ENCODE measurements around the gene DTL. TPM values are rescaled to one million over a fixed set of nuclear protein-coding genes. Genes with fewer than 3 reads are reported as not detected.

DTL gene
- total RNA-seq, 2 donors from 2014 or later, result 70.6 to 72.2 TPM

DNA sequence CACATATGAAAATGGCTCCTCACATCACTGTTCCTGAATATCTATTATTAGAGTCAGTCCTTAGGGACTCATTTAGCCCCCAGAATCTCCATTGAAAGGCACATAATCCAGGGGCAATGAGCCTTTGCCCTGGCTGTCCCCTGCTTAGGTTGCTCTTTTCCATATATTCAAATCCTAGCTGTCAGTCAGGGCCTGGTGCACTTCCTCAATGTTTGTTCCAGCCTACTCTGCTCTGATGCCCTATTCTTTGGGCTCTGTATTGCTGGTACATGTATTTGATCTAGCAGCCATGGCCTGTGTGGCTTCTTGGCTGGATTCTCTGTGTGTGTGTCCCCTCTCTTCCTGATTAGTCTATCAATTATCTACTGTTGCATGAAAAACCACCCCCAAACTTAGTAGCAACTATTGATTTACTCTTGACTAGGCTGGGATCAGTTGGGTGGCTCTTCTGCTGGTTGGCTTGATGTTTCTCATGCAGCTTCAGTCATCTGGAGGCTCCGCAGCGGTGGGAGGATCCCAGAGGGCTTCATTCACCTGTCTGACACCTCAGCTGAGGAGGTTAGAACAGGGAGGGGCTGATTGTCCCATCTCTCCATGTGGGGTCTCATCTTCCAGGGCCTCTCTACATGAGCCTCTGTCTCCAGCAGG, 107.5 kb downstream of the DTL start:
- Mint-ChIP-seq H3K9me3 (no peaks in the 10 kb centered on the region), H3K4me1 (no peaks in the 10 kb centered on the region), H3K4me3 (no peak overlapping the region), H3K36me3 (ENCODE audit: low read depth) (no peaks in the 10 kb centered on the region), H3K27me3 (no peaks in the 10 kb centered on the region), H3K27ac (no peak overlapping the region)
- no peak for ATAC-seq (replicated peaks)

- Mint-ChIP-seq H3K27me3 (no peaks in the 10 kb centered on the region), H3K27ac (no peak overlapping the region), H3K4me1 (no peaks in the 10 kb centered on the region), H3K36me3 (ENCODE audit: low read depth) (no peaks in the 10 kb centered on the region), H3K9me3 (no peaks in the 10 kb centered on the region), H3K4me3 (no peak overlapping the region)
- ATAC-seq (replicated peaks), result no peak
Measured at GRCh38 chr1:212147581-212148033, 112.1 kb downstream of the DTL start.

GRCh38 chr1:212149566-212149965, 114.0 kb downstream of the DTL start:
- no peaks in the 10 kb centered on the region for H3K27me3 Mint-ChIP-seq
- H3K27ac Mint-ChIP-seq, result no peak overlapping the region
- H3K4me1 Mint-ChIP-seq, result no peaks in the 10 kb centered on the region
- H3K9me3 Mint-ChIP-seq, result no peaks in the 10 kb centered on the region
- H3K4me3 Mint-ChIP-seq, result no peak overlapping the region
- ATAC-seq (replicated peaks), result no peak
- H3K36me3 Mint-ChIP-seq (ENCODE audit: low read depth), result no peaks in the 10 kb centered on the region

DNA sequence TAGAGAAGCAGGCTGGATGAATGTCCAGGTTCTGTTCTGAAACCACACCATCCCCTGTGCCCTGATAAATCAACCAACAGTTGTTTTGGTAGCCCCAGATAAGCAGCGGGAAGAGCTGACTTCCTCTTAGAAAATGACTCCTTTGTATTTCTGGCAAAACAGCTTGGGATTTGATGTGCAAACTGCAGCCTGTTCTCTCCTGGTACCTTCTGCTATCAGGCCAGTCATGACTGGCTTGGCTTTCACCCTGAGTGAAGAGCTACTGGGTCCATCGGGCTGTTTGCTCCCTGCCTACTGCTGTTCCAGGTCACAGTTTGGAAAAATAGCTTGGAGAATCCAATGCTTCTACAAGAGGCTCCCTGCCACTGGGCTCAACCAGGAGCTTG, 116.8 kb downstream of the DTL start:
- no peaks in the 10 kb centered on the region for H3K9me3 Mint-ChIP-seq
- H3K4me3 Mint-ChIP-seq, result no peak overlapping the region
- no peaks in the 10 kb centered on the region for H3K4me1 Mint-ChIP-seq

GRCh38 chr1:212152869-212153268, 117.3 kb downstream of the DTL start:
- no peak for ATAC-seq (replicated peaks)
- H3K9me3 Mint-ChIP-seq, result no peaks in the 10 kb centered on the region
- no peaks in the 10 kb centered on the region for H3K4me1 Mint-ChIP-seq
- peak overlapping the region; percentile 11 for H3K27ac Mint-ChIP-seq
- no peaks in the 10 kb centered on the region for H3K27me3 Mint-ChIP-seq
- H3K36me3 Mint-ChIP-seq (ENCODE audit: low read depth), result no peaks in the 10 kb centered on the region
- no peak overlapping the region for H3K4me3 Mint-ChIP-seq

More for the DNA sequence above, 116.8 kb downstream of the DTL start:
- ATAC-seq (replicated peaks), result no peak
- no peaks in the 10 kb centered on the region for H3K27me3 Mint-ChIP-seq
- H3K36me3 Mint-ChIP-seq (ENCODE audit: low read depth), result no peaks in the 10 kb centered on the region
- H3K27ac Mint-ChIP-seq, result peak overlapping the region; percentile 11

DNA sequence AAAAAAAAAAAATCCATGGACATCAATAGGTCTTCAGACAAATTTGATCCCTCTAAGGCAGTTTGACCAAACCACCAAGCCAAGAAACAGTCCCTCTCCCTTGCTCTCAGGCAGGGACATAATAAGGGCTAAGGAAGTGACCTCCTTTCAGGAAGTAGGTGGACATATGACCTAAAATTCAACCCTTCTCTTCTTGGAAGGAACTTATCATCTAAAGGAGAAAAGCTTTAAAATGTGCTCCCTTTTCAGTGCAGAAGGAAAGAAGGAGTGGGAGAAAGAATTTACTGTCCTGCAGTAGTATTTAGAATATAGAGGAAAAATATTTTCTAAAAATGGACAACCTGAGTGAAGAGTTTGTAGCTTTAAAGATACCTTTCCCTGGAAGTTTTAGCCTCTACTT, 118.1 kb downstream of the DTL start:
- H3K4me1 Mint-ChIP-seq, result no peaks in the 10 kb centered on the region
- no peak for ATAC-seq (replicated peaks)
- no peaks in the 10 kb centered on the region for H3K9me3 Mint-ChIP-seq

More for the DNA sequence above, 118.1 kb downstream of the DTL start:
- no peaks in the 10 kb centered on the region for H3K27me3 Mint-ChIP-seq
- H3K27ac Mint-ChIP-seq, result no peak overlapping the region
- H3K36me3 Mint-ChIP-seq (ENCODE audit: low read depth), result no peaks in the 10 kb centered on the region
- no peak overlapping the region for H3K4me3 Mint-ChIP-seq

Other genes starting within 250 kb of the DTL start
- gene LPGAT1, start 205.0 kb upstream of the DTL start, total RNA-seq, result 10 to 100 TPM; 15.4 to 18.7 TPM
- 10 to 100 TPM; 22.8 to 40.2 TPM for gene INTS7, start 191 bp upstream of the DTL start, total RNA-seq
- gene PPP2R5A, start 249.7 kb downstream of the DTL start, total RNA-seq, result 10 to 100 TPM; 33.6 to 34.9 TPM